ENCODE measurements around the gene EPHA1. TPM values are rescaled to one million over a fixed set of nuclear protein-coding genes. Genes with fewer than 3 reads are reported as not detected.

The EPHA1 gene
- total RNA-seq, 1 donor from 2014 or later, result 2.6 TPM

DNA sequence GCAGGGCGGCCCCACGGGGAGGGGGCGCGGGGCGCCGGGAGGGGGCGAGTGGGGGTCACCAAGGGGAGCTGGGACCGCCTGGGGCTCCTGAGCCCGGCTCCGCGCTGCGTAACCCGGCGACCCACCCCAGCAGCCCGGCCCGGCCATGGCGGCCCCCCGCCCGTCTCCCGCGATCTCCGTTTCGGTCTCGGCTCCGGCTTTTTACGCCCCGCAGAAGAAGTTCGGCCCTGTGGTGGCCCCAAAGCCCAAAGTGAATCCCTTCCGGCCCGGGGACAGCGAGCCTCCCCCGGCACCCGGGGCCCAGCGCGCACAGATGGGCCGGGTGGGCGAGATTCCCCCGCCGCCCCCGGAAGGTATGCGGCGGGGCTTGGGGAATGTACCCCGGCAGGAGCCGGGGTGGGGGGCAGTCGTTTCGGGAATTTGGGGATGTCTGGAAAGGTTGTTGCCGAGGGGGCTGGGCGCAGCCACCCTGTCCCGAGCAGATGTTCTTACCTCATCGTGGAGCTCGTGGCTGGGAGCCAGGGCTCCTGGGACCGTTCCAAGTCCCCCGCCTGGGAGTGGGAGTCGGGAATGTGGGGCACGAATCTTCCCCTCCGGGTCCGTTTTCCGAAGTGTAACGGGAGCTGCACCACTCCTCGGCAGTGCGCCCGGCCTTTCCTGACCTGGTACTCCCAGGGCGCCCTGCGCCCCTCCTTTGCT lies 27.1 kb downstream of the EPHA1 start:
- DNase-seq (ENCODE audit: low read depth) (peak; percentile 57), FAIRE-seq (no peak)
- peaks cover 20% of the 10 kb centered on the region for H3K4me1 Mint-ChIP-seq (ENCODE audit: low read depth, unreplicated experiment)
- H3K36me3 Mint-ChIP-seq (ENCODE audit: low read depth, unreplicated experiment), result peaks cover 8% of the 10 kb centered on the region
- TF ChIP-seq, protein P1, sequence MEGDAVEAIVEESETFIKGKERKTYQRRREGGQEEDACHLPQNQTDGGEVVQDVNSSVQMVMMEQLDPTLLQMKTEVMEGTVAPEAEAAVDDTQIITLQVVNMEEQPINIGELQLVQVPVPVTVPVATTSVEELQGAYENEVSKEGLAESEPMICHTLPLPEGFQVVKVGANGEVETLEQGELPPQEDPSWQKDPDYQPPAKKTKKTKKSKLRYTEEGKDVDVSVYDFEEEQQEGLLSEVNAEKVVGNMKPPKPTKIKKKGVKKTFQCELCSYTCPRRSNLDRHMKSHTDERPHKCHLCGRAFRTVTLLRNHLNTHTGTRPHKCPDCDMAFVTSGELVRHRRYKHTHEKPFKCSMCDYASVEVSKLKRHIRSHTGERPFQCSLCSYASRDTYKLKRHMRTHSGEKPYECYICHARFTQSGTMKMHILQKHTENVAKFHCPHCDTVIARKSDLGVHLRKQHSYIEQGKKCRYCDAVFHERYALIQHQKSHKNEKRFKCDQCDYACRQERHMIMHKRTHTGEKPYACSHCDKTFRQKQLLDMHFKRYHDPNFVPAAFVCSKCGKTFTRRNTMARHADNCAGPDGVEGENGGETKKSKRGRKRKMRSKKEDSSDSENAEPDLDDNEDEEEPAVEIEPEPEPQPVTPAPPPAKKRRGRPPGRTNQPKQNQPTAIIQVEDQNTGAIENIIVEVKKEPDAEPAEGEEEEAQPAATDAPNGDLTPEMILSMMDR (IDR thresholded peaks at IDR 0.05; ENCODE audit: insufficient read depth, low read depth, low read length), result no peak
- no peak for TF ChIP-seq EZH2 (IDR thresholded peaks at IDR 0.05; ENCODE audit: insufficient read depth, low read length)
- peaks cover 49% of the 10 kb centered on the region for H4K20me1 ChIP-seq (ENCODE audit: insufficient read depth, low read length)
- H2AFZ ChIP-seq (ENCODE audit: low read depth, low read length), result no peak overlapping the region
- no peaks in the 10 kb centered on the region for H3K9me3 ChIP-seq (ENCODE audit: insufficient read depth, low read depth, low read length)
- H3K27ac ChIP-seq (ENCODE audit: low read depth, low read length), result peak overlapping the region; percentile 99
- no peak overlapping the region for H3K4me3 Mint-ChIP-seq (ENCODE audit: unreplicated experiment)
- H3K9me3 Mint-ChIP-seq (ENCODE audit: unreplicated experiment), result no peaks in the 10 kb centered on the region
- peaks cover 93% of the 10 kb centered on the region for H3K79me2 ChIP-seq (ENCODE audit: insufficient read depth, low read length)
- peaks cover 47% of the 10 kb centered on the region for H3K4me1 ChIP-seq (ENCODE audit: insufficient read depth, low read length)
- H3K36me3 ChIP-seq (ENCODE audit: insufficient read depth, low read length), result peaks cover 31% of the 10 kb centered on the region
- peak overlapping the region; percentile 97 for H3K4me2 ChIP-seq (ENCODE audit: low read length)
- peak overlapping the region; percentile 99 for H3K9ac ChIP-seq (ENCODE audit: low read length)
- H3K4me3 ChIP-seq (ENCODE audit: insufficient read depth, low read depth, low read length), result peak overlapping the region; percentile 91
- no peaks in the 10 kb centered on the region for H3K27me3 Mint-ChIP-seq (ENCODE audit: low read depth, unreplicated experiment)
- H3K27me3 ChIP-seq (ENCODE audit: insufficient read depth, low read length), result no peaks in the 10 kb centered on the region
- H3K27ac Mint-ChIP-seq (ENCODE audit: unreplicated experiment), result no peak overlapping the region

DNA sequence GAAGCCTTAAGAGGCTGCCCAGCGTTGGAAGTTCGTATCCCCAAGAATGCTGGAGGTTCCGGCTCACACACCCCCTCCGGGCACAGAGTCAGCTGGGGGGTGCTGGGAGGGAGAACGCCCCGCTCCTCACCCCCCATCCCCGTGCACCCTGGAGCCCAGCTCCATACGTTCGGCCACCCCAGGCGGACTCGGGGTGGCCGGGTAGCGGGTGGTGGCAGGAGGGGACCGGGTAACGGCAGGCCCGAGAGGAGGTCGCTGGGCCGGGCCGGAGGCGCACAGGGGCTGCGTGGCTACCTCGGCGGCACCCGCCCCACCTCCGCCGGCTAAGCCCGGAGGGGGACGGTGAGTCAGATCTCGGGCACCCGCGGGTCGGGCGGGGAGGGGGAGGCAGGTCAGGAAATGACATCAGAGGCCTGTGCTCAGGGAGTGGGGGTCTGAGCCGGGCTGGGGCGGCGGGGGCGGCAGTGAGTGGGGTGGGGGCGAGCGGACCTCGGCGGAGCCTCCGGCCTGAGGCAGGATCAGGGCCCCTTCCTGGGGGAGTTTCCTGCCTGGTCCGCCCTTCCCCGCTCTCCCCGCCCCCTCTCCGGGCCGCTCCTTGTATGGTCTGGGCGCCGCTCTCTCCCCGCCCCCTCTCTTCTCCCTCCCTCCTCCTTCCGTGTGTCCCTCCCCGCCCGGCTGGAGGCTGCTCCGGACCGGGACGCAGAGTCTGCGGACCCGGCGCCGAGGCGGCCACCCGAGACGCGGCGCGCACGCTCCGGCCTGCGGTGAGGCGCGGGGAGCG lies 27.8 kb downstream of the EPHA1 start, which contains the start of gene ZYX:
TSS of gene ZYX (plus strand) at position 700 of the 781 bp plus-strand sequence. CDS start 227 bp downstream, outside the sequence.
- peaks cover 22% of the 10 kb centered on the region for H3K4me1 Mint-ChIP-seq (ENCODE audit: low read depth, unreplicated experiment)
- peak; percentile 90 for DNase-seq (ENCODE audit: low read depth)

More for the DNA sequence above, 27.8 kb downstream of the EPHA1 start, which contains the start of gene ZYX:
- peak within 1 kb of the TSS; percentile 91 for H3K4me3 ChIP-seq (ENCODE audit: insufficient read depth, low read depth, low read length)
- peak within 1 kb of the TSS; percentile 99 for H3K27ac ChIP-seq (ENCODE audit: low read depth, low read length)
- H3K9me3 ChIP-seq (ENCODE audit: insufficient read depth, low read depth, low read length), result no peaks in the 10 kb centered on the region
- H3K4me2 ChIP-seq (ENCODE audit: low read length), result peak within 1 kb of the TSS; percentile 98
- H3K4me1 ChIP-seq (ENCODE audit: insufficient read depth, low read length), result peaks cover 41% of the 10 kb centered on the region
- peaks cover 29% of the 10 kb centered on the region for H3K36me3 ChIP-seq (ENCODE audit: insufficient read depth, low read length)
- Mint-ChIP-seq H3K4me3 (ENCODE audit: unreplicated experiment) (peak within 1 kb of the TSS; percentile 94), H3K27ac (ENCODE audit: unreplicated experiment) (peak within 1 kb of the TSS; percentile 98), H3K27me3 (ENCODE audit: low read depth, unreplicated experiment) (no peaks in the 10 kb centered on the region), H3K36me3 (ENCODE audit: low read depth, unreplicated experiment) (peaks cover 8% of the 10 kb centered on the region), H3K9me3 (ENCODE audit: unreplicated experiment) (peaks cover under 1% of the 10 kb centered on the region)
- no peaks in the 10 kb centered on the region for H3K27me3 ChIP-seq (ENCODE audit: insufficient read depth, low read length)
- no peak for FAIRE-seq
- no peak for TF ChIP-seq EZH2 (IDR thresholded peaks at IDR 0.05; ENCODE audit: insufficient read depth, low read length)
- TF ChIP-seq, protein P1 (IDR thresholded peaks at IDR 0.05; ENCODE audit: insufficient read depth, low read depth, low read length), result no peak
- peak within 1 kb of the TSS; percentile 72 for H2AFZ ChIP-seq (ENCODE audit: low read depth, low read length)
- H3K79me2 ChIP-seq (ENCODE audit: insufficient read depth, low read length), result peaks cover 85% of the 10 kb centered on the region
- peaks cover 42% of the 10 kb centered on the region for H4K20me1 ChIP-seq (ENCODE audit: insufficient read depth, low read length)
- peak within 1 kb of the TSS; percentile 99 for H3K9ac ChIP-seq (ENCODE audit: low read length)

All from astrocyte (in vitro differentiated cells and primary cell).